Umbilical cord (tissue), 2 donors: ENCODE results near the gene CNOT3. TPM values are rescaled to one million over a fixed set of nuclear protein-coding genes. Genes with fewer than 3 reads are reported as not detected.
A peak's percentile ranks its signal among the peaks of the same experiment; 100 is the strongest.
"Not testable (repeated sequence)": the region's sequence is repeated elsewhere in the genome, so short reads cannot be mapped to it uniquely, and the experiment has no call there.

Experiments used
- DNase-seq: peaks from one replicate; pipeline ENCODE4 v3.0.0-alpha.2; 2015; ENCODE audit warnings: low spot score
- total RNA-seq: library from RNA; depleted of rRNA; stranded (reverse); fragments of >200 nt; gene quantifications from one replicate; pipeline ENCODE4 v1.2.3, GENCODE V29; 2014; ENCODE audit warnings: low replicate concordance; ENCODE audit not compliant: insufficient read depth

CNOT3 gene
- total RNA-seq, 1 donor from 2014 or later, result 2.6 TPM

DNA sequence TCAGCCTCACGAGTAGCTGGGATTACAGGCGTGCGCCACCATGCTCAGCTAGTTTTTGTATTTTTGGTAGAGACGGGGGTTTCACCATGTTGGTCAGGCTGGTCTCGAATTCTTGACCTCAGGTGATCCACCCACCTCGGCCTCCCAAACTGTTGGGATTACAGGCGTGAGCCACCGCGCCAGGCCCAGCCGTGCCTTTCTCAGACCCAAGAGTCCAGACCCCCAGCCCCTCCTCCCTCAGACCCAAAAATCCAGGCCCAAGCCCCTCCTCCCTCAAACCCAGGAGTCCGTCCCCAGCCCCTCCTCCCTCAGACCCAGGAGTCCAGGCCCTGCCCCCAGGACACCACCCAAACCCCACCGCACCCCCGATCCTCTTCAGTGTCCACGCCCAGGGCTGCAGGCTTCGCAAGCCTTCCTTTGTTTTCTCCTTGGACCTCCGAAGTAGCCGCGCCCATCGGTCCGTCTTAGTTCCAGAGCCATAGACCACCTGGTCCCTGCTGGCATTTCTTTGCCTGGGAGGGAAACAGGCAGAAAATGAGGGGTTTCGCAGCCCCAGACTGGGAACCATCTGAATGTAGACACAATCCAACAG, 31.7 kb downstream of the CNOT3 start:
- no peak for DNase-seq

DNA sequence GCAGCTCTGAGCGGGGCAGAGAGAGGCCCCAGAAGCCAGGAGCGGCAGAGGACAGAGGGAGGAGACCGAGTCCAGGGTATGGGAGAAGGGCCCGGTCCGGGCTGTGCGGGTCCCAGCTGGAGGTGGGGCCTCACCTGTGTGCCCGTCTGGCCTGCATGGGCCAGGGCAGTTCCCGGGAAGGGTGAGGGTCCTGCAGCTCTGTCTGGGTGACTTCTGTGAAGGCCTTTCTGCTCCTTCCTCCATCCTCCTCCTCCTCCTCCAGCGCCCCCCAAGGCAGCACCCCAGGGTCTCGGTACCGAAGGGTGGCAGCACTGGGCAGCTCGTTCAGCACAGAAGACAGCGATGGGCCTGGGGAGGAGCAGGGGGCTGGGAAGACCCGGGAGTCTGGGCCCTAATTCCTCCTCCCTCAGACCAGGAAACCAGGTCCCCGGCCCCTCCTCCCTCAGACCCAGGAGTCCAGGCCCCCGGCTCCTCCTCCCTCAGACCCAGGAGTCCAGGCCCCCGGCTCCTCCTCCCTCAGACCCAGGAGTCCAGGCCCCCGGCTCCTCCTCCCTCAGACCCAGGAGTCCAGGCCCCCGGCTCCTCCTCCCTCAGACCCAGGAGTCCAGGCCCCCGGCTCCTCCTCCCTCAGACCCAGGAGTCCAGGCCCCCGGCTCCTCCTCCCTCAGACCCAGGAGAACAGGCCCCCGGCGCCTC, 34.3 kb downstream of the CNOT3 start:
- not testable (repeated sequence) for DNase-seq

DNA sequence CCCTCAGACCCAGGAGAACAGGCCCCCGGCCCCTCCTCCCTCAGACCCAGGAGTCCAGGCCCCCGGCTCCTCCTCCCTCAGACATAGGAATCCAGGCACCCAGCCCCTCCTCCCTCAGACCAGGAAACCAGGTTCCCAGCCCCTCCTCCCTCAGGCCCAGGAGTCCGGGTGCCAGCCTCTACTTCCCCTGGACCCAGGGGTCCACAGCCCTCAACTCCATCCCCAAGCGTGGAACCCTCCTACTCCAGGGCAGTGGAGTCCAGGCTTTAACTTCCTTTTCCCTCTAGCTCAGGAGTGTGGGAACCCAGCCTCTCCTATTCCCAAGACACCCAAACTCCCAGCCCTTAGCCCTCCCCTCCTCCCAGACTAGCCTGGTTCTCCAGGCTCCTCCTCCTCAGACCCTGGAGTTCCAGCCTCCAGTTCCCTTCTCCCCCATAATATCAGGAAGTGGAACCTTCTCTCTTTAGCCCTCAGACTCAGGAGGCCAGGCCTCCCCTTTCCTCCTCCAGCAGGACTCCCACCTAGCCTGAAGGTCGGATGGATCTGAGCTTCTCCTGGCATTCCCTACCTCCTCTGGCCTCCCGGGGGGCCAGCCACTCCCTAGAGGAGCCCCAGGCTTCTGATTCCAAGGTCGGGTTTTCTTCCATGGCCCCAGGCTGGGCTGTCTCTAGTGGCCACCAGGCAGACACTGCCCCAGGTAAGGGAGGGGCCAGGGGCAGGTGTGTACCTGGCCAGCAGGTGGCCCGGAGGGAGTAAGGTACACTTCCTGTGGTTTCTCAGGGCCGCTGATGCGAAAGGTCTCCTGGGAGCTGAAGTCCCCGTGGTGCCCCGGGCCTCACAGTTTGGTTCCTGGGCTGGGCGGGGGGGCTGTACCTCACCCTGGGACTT, 35.2 kb downstream of the CNOT3 start, which contains the start of gene TMC4:
Gene TMC4, minus strand, starts transcription at position 690 of the 888 bp plus-strand sequence. Its CDS starts 43 bp downstream, at position 647.
- DNase-seq, result peak; percentile 32

DNA sequence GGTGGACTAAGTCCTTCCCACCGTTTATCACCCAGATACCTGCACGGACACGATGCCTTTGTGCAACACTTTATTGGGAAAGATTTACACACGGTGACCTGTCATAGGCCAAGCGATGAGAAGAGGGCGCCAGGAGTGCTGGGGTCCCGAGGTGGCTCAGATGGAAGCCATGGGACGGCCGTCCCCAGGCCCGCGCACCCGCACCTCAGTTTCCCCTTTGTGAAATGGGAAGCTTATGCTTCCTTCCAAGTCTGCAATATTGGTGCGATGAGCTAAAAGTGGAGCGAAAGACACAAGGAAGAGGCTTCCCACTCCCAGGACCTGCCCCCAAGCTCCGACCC, 35.8 kb downstream of the CNOT3 start:
- DNase-seq, result no peak

DNA sequence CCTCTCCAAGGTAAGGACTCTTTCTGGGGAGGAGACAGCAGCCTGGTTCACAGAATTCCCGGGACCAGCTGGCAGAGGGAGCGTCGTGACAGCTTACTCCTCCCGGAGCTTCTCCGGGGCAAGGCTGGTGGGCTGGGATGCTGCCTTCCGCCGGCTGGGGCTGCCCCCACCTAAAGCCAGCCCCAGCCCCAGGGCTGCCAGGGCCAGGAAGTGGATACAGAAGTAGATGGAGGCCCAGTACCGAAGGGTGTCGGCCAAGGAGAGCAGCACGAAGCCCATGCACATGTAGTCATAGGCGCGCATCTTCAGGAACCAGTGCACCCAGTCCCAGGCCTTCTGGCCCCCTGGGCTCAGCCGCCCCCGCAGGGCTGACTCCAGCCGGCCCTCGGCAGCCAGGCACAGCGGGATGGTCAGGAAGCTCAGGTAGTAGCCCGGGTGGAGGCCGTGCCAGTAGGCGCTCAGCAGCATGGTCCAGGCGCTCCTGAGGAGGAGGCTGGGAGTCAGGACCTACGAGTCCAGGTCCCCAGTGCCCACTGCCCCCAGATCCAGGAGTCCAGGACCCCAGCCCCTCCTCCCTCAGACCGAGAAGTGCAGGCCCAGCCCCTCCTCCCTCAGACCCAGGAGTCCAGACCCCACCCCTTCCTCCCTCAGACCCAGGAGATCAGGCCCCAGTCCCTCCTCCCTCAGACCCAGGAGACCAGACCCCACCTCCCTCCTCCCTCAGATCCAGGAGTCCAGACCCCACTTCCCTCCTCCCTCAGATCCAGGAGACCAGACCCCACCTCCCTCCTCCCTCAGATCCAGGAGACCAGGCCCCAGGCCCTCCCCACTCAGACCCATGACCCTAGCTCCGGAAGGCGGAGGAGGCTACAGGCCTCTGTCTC, 36.6 kb downstream of the CNOT3 start:
- DNase-seq, result no peak

DNA sequence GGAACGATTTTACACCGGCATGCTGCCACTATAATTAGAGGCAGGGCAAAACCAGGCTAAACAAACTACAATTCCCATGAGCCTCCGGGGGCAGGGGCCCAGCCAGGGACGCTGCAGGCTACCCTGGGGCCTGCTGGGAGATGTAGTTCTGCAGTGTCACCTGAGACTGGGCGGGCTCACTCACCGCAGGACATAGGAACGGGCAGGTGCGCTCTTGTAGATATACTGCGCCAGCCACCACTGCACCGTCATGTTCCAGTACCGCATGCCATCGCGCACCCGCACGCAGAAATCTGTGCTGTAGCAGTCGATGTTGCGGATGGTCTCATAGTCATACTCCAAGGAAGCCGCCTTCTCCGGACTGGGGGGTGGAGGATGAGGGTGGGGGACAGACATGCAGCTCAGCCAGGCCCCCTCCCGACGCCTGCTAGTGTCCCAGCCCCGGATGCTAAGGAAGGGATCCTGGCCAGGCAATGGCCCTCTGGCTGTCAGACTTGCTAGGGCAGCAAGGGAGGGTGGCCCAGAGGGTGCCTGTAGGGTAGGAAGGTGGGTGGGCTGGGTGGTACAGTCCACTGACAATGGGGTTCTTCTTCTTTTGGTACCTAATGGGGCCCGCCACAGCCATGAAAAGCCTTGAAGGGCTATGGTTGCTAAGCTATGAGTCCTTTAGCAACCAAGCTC, 41.2 kb downstream of the CNOT3 start:
- DNase-seq, result no peak

DNA sequence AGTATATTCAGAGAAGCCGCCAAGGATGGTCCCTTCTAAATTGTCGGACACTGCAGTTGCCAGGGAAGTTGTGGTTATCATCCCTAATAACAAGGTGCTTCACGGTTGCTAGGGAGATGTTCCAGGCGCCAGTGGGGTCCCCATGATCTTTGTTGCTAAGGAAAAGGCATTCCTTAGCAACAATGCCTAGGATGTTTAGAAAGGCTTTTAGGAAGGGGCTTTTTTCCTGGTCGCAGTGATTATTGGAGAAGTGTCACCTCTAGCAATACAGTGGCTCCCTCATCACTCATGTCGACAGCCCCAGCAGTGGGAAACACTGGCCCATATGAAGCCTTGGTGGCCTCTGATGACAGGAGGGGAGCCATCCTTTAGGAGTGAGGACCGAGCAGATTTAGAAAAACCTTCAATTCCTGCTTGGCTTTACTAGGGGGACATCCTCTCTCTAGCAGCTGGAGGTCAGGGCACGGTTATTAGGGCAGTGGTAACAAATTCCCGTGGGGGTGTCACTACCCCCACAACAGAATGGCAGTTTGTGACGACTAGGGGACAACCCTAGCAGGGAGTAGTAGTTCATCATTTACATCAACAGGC, 41.8 kb downstream of the CNOT3 start:
- DNase-seq, result no peak

DNA sequence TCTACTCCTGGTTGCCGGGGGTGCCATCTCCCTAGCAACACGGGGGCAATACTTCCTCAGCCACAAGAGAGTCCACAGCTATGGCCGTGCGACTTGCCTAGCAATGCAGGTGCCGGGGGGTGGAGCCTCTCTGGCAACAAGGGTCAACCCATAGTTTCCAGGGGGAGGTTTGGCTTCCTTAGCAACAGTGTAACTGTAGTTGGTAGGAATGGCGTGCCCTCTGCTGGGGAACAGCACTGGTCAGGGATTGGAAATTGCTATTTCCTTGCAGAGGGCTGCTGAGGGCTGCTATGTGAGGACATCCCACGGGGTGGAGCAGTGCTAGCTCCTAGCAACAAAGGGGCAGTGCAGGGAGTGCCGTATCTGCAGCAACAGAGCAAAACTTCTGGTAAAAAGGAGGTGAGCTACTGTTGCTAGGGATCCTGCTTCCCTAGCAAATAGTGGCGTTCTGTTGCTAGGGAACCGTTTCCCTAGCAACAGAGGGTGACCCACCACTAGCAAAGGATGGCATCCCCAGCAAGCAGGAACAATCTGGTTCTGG, 42.4 kb downstream of the CNOT3 start:
- peak; percentile 65 for DNase-seq

DNA sequence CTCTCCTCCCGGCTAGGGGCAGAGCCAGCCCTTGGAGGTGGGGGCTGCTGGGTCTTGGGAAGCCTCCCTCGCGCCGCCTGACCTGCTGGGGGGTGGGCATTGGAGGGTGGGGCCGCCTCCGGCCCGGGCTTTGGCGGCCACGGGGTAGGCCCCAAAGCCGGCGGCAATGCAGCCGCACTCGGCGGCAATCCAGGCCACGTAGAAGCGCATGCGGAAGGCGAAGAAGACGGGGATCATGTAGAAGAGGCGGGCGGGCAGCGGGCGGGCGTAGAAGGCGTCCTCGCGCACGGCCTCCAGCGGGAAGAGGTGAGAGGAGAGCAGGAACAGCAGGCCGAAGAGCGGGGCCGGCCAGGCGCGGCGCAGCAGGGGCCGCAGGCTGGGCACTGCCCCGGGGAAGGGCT, 43.1 kb downstream of the CNOT3 start:
- DNase-seq, result no peak

DNA sequence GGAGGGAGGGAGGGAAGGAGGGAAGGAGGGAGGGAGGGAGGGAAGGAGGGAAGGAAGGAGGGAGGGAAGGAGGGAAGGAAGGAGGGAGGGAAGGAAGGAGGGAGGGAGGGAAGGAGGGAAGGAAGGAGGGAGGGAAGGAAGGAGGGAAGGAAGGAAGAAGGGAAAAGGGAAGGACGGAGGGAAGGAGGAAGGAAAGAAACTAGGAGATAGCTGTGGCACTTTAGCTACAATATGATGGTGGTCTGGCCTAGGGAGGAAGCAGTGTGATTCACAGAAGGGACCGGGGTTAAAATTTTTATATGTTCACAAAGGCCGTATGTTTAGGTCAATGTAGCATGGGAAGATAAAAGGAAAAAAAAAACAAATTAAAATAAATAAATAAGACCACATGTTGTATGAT, 44.3 kb downstream of the CNOT3 start:
- DNase-seq, result not testable (repeated sequence)

DNA sequence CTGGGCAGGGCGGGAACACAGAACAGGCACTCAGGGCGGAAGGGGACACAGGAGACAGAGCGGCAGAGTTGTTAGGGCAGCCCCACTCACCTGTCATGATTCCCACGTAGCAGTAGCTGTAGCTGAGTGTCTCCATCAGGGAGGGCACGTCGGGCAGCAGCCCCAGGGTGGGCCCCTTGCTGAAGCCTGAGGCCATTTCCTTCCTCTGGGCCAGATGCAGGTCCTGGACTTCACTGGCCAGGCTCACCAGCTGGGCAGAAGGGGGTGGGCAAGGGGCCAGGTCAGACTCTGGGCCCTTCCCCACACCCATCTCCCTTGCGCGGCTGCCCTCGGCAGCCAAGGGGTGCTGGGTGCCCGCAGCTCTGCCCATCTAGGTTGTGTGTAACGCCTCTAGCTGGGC, 45.9 kb downstream of the CNOT3 start:
- no peak for DNase-seq

DNA sequence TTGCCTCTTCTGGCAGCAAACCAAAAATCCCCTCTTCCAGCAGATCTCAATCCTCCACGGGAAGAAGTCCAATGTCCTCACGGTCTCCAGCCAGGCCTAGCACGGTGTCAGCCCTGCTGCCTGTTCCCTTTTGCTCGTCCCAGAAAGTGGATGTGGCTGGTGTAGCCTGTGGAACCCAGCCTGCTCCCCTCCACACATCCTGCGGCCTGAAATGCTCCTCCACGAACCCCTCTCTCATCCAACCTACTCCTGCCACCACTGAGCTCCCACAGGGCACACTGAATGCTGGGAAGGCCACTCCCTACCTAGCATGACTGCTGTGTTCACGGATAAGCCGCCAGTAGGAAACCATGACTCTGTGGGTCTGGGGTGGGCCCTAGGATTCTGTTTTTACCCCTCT, 48.8 kb downstream of the CNOT3 start:
- no peak for DNase-seq

DNA sequence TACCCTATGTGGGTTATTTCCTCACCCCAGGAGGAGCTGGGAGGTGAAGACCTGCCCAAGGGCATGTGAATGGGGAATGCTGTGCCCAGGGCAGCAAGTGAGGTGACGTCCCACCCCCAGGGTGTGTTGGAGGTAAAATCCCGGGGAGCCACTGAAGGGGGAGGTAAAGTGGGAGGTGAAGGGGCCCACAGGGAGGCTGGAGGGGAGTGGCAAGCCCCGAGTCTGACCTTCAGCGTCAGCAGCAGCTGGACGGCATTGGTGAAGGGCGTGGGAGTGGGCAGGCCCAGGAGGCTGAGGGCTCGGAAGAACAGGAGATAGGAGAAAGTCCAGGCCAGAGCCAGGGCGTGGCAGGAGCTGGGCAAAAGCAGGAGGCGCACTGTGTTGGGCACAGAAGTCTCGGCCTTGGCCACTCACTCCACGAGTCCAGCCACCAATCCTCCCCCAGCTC, 49.4 kb downstream of the CNOT3 start:
- DNase-seq, result no peak

DNA sequence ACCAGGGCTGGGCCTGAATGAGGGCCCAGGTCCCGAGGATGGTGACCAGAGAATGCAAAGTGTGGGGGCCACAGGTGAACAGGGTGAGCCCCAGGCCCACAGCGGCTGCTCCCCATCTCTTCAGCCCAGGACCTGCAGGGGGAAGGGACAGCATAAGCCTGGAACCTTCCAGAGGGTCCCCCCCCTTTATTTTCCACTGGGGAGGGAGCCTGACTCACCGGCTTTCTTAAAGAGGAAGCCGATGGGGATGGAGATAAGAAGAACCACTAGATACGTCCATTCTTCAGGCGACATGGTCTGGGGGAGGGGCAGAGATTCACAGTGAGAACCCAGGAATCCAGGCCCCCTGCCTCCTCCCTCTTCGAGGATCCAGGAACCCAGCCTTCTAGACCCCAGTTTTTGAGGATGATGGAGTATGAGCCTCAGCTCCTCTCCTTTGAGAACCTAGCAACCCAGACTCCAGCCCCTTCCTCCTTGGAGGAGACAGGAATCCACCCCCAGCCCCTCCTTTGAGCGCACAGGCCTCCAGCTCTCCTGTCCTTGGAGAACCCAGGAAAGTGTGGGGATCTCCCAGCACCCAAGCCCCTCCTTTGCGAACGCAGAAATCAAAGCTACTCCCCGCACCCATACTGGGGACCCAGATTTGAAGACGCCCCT, 50.8 kb downstream of the CNOT3 start:
- peak; percentile 46 for DNase-seq

DNA sequence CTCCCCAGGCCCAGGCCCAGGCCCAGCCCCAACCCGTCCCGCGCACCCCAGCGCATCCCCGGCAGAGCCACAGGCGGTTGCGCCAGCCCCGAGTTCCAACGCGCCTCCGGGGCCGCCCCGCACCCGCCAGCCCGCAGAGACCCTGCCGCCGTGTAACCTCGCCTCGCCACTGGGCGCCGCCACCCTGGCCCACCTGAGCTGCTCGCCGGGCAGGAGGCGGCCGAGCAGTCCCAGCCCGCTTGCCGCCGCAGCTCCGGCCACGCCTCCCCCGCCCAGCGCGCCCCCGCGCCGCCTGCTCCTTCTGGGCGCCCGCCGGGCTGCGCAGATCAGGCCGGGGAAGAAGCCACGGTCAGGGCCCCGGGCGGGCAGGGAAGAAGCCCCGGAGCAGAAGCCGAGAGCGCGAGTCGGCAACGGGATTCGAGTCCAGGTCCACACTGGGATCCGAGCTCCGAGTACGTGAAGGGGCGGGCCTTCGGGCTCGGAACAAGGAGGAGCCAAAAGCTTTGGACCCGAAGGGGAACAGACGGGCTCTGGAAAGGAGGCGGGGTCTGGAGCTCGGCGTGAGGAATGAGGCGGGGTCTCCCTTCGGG, 51.7 kb downstream of the CNOT3 start, which contains the start of gene MBOAT7:
Gene MBOAT7, minus strand, starts transcription at position 436 of the 590 bp plus-strand sequence. CDS start 1,072 bp downstream, outside the sequence.
- DNase-seq, result no peak

DNA sequence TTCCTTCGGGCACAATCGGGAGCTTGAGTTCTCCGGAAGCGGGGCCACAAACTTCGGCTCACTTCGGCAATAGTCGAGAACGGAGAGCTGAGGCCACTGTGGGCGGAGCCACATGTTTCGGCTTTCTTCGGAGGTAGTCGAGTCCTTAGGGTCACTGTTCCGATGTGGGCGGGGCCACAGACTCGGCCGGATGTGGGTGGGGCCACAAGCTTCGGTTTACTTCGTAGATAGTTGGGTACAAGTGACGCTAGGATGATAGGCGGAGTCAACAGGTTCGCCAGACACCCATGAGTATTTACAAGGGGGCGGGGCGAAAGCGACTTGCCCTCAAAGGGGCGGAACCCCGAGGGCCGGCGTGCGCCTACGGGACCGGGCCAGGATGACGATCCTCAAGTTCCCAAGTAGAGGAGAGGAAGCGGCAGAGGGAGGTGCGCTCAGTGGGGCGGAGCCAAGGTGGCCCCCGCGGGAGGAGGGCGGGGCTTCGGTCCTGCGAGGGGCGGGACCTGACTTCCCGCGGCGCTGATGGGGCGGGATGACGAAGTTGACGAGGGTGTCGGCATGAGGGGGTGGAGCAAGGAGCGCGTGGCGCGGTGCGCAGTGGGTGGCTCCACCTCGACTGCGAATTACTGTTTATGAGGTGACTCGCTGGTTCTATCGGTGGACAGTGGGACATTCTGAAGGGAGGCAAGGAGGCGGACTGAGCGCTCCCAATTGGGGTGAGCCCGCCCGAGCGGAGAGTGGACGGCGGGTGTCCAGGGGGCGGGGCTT, 52.4 kb downstream of the CNOT3 start:
- DNase-seq, result peak; percentile 100

DNA sequence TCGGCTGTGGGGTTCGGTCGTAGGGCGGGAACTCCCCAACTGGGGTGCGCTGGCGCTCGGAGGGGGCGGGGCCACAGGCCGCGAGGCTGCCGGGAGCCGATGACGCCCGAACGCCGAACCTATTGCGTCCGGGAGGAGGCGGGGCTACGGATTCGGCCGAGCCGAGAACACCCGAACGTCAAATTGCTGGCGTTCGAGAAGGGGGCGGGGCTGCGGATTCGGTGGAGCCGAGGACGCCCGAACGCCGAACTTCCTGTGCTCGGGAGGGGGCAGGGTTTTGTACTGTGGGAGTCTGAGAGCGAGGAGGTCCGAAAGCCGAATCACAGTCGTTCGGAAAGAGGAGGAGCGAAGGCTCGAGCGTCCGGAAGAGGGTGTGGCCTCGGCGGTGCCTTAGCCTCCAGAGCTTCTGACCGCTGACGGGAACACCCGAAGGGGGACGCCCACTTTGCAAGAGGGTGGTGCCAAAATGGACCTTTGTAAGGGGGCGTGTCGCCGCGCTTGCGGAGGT, 53.0 kb downstream of the CNOT3 start:
- peak; percentile 100 for DNase-seq
